Activated CD4-positive, alpha-beta memory T cell treated with anti-CD3 and anti-CD28 coated beads for 36 hours (primary cell): Measurements from ENCODE around the gene R3HDM4. TPM values are rescaled to one million over a fixed set of nuclear protein-coding genes. Genes with fewer than 3 reads are reported as not detected.
"Not testable (repeated sequence)": the region's sequence is repeated elsewhere in the genome, so short reads cannot be mapped to it uniquely, and the experiment has no call there.

Source experiments
- CTCF ChIA-PET: fragments of 350-600 bp; sonication (Branson Sonifier 250); formaldehyde crosslinking; loops from one replicate; lab custom pipeline; 2021; ENCODE audit warnings: antibody characterized with exemption, inconsistent platforms; lab: Charles Lee
- POLR2A ChIA-PET: fragments of 350-600 bp; sonication (Branson Sonifier 250); formaldehyde crosslinking; loops from one replicate; lab custom pipeline; 2021; ENCODE audit warnings: antibody characterized with exemption; lab: Charles Lee
- DNase-seq: peaks from one replicate; pipeline ENCODE4 v3.0.0-alpha.2; 2020
- H3K27ac Mint-ChIP-seq: one replicate; pipeline ENCODE4 v1.8.0; 2021; ENCODE audit warnings: mixed read lengths
- H3K27me3 Mint-ChIP-seq: one replicate; pipeline ENCODE4 v1.8.0; 2021; ENCODE audit warnings: mixed read lengths
- H3K36me3 Mint-ChIP-seq: one replicate; pipeline ENCODE4 v1.8.0; 2021; ENCODE audit warnings: mixed read lengths
- H3K4me1 Mint-ChIP-seq: one replicate; pipeline ENCODE4 v1.8.0; 2021; ENCODE audit warnings: low read depth, mixed read lengths
- H3K4me3 Mint-ChIP-seq: one replicate; pipeline ENCODE4 v1.8.0; 2021; ENCODE audit warnings: mild to moderate bottlenecking, mixed read lengths
- H3K9me3 Mint-ChIP-seq: one replicate; pipeline ENCODE4 v1.8.0; 2021; ENCODE audit warnings: mixed read lengths
- intact Hi-C: fragments of 100-400 bp; cut with micrococcal nuclease; formaldehyde crosslinking; loops from one replicate; pipeline ENCODE4 v1.15.1; 2023
- total RNA-seq, 2 experiments: library from RNA; stranded (reverse); gene quantifications; one replicate each; pipeline ENCODE4 v1.2.3, GENCODE V29; 2021

Gene R3HDM4
- total RNA-seq, 2 experiments from 2014 or later: 80.4 to 81.4 TPM

DNA sequence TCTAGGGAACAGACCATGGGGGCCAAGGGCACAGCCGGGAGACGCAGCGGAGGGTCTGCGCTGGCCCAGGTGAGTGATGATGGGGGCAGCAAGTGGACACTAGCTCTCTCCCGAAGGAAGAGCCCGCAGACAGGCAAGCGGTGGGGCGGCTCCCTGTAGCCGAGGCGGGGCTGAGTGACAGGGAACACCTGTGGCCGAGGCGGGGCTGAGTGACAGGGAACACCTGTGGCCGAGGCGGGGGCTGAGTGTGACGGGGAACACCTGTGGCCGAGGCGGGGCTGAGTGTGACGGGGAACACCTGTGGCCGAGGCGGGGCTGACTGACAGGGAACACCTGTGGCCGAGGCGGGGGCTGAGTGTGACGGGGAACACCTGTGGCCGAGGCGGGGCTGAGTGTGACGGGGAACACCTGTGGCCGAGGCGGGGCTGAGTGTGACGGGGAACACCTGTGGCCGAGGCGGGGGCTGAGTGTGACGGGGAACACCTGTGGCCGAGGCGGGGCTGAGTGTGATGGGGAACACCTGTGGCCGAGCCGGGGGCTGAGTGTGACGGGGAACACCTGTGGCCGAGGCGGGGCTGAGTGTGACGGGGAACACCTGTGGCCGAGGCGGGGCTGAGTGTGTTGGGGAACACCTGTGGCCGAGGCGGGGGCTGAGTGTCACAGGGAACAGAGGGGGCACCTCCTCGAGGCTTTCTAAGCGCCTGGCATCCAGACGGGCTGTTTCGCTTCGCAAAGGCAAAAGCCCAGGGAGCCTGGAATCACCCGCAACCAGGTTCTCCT lies 21.4 kb downstream of the R3HDM4 start:
- DNase-seq, H3K27me3 Mint-ChIP-seq, H3K9me3 Mint-ChIP-seq, CTCF ChIA-PET: not testable (repeated sequence)
- Mint-ChIP-seq H3K4me1 (peaks cover 11% of the 10 kb centered on the region), H3K36me3 (peaks cover 13% of the 10 kb centered on the region), H3K27ac (peak overlapping the region; percentile 18), H3K4me3 (peak overlapping the region; percentile 78)
- POLR2A ChIA-PET: interaction anchor here (2.0 kb wide), 1 partner anchor 17 kb away, joined by 7 read pairs; no protein-coding TSS in a partner anchor
- intact Hi-C loops: loop anchor here (2.0 kb wide), 1 partner anchor 19 kb away; no protein-coding TSS in a partner anchor

DNA sequence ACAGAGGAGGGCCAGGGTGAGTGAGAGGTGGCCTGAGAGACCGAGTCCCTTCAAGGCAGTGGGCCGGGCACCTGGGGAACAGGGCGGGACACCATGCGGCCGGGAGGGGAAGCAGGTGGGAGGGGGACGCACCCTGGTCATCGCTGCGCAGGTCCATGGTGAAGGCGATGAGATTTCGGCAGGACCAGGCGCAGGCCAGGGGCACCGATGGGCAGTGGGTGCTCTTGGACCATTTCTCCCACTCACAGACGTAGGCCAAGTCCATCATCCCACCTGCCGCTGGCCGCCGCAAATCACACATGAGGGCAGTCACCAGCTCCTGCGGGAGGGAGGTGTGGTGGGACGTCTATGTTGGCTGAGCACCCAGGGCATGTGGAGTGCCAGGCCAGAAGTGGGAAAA lies 22.2 kb downstream of the R3HDM4 start:
- Mint-ChIP-seq H3K4me3 (peak overlapping the region; percentile 52), H3K27me3 (peaks cover 3% of the 10 kb centered on the region), H3K27ac (no peak overlapping the region), H3K36me3 (peaks cover 11% of the 10 kb centered on the region), H3K4me1 (peaks cover 11% of the 10 kb centered on the region), H3K9me3 (no peaks in the 10 kb centered on the region)
- no peak for DNase-seq
- intact Hi-C loops: no loop called here
- ChIA-PET CTCF (no interaction called here), POLR2A (no interaction called here)

DNA sequence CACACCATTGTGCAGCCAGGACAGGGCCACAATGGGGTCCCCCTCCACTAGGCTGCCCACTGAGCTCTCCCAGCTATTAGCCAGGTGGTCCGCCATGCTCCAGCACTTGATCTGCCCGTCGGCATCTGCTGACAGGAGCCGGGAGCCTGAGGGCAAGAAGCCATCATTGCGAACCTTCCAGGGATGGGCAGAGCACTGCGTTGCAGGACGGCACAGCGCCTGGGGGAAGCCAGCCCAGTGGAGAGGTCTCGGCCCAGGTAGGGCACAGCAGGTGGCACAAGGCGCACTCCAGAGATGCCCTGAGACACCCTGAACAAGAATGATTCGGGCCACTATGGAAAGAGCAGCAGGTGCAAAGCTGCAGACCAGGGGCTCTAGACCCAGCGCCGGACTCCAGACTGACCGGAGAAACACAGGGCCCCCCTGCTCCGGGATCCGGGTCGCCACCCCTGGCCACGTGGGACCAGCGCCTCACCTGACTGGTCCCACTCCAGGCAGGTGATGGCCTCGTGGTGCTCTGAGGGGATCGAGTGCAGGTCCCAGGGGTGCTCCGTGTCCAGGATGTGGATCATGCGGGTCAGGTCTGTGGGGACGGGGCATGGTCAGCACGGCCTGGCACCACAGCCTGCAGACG lies 23.2 kb downstream of the R3HDM4 start:
- no peak for DNase-seq
- Mint-ChIP-seq H3K4me1 (peaks cover 11% of the 10 kb centered on the region), H3K4me3 (no peak overlapping the region), H3K36me3 (peaks cover 14% of the 10 kb centered on the region), H3K27ac (no peak overlapping the region), H3K27me3 (peaks cover 3% of the 10 kb centered on the region), H3K9me3 (no peaks in the 10 kb centered on the region)
- intact Hi-C loops: no loop called here
- ChIA-PET POLR2A (no interaction called here), CTCF (interaction anchor here (0.9 kb wide), 1 partner anchor 26 kb away, joined by 3 read pairs; no protein-coding TSS in a partner anchor)

DNA sequence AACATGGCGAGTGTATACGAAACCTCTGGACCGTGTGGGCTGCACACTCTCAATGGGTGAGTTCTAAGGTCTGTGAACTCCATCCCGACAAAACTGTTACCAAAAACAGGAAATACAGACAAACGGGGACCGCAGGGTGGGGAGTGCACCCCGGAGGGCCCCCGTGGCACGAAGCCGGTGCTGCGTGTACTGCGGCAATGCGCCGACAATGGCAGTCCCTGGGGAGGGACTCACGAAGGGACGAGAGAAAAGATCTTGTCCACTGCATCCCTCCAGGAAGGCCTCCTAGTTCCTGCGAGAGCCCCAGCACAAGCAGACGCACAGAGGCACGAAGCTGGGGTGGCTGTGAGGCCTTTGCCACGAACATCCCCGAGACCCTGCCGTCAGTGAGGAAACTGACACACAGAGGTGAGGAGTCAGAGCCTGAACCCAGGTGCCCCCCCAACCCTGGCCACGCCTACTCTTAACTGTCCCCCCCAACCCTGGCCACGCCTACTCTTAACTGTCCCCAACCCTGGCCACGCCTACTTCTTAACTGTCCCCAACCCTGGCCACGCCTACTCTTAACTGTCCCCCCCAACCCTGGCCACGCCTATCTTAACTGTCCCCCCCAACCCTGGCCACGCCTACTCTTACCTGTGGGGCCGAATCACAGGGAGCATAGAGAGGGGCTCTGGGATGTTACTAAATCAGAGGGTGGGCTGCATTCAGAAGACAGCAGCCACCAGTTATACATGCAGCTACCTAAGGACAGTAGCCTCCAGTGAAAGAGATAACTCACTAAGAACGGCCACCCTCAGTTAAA lies 24.2 kb downstream of the R3HDM4 start:
- H3K36me3 Mint-ChIP-seq: peaks cover 14% of the 10 kb centered on the region
- ChIA-PET CTCF (interaction anchor here (0.9 kb wide), 1 partner anchor 25 kb away, joined by 3 read pairs; no protein-coding TSS in a partner anchor), POLR2A (no interaction called here)
- peaks cover 11% of the 10 kb centered on the region for H3K4me1 Mint-ChIP-seq
- no peaks in the 10 kb centered on the region for H3K9me3 Mint-ChIP-seq
- H3K27ac Mint-ChIP-seq: no peak overlapping the region
- DNase-seq: no peak
- H3K27me3 Mint-ChIP-seq: peaks cover 3% of the 10 kb centered on the region
- intact Hi-C loops: no loop called here
- no peak overlapping the region for H3K4me3 Mint-ChIP-seq

DNA sequence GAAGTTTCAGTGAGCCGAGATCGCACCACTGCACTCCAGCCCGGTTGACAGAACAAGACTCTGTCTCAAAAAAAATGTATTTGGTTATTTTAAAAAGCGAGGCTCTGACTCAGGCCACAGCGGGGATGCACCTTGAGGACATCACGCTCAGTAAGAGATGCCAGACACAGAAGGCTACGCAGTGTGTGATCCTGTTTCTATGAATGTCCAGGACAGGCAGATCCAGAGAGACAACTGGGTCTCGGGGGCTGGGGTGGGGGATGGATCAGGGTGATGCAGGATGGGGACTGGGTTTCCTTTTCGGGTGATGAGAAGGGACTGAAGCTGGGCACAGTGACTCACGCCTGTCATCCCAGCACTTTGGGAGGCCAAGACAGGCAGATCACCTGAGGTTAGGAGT lies 25.4 kb downstream of the R3HDM4 start:
- POLR2A ChIA-PET: interaction anchor here (0.7 kb wide), 1 partner anchor 100 kb away, joined by 3 read pairs; no protein-coding TSS in a partner anchor
- no peaks in the 10 kb centered on the region for H3K9me3 Mint-ChIP-seq
- H3K27me3 Mint-ChIP-seq: no peaks in the 10 kb centered on the region
- H3K27ac Mint-ChIP-seq: no peak overlapping the region
- no peak overlapping the region for H3K4me3 Mint-ChIP-seq
- CTCF ChIA-PET: no interaction called here
- intact Hi-C loops: no loop called here
- peaks cover 3% of the 10 kb centered on the region for H3K4me1 Mint-ChIP-seq
- peaks cover 10% of the 10 kb centered on the region for H3K36me3 Mint-ChIP-seq
- DNase-seq: no peak

DNA sequence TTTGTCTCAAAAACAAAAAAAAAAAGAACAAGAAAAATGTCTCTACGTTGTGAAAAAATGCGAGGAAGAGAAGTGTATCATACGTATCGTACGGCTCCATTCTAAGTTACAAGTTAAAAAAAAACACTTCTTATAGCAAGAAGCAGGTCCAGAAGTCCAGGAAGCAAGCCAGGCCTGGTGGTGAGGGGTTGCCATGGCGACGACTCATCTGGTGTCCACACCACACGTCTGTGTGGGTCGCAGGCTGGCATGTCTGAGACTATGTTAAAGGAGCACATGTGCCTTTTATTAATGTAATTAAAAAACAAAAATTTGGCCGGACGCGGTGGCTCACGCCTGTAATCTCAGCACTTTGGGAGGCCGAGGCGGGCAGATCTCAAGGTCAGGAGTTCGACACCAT lies 25.9 kb downstream of the R3HDM4 start:
- Mint-ChIP-seq H3K4me1 (peaks cover 3% of the 10 kb centered on the region), H3K36me3 (peaks cover 10% of the 10 kb centered on the region), H3K27ac (no peak overlapping the region), H3K4me3 (no peak overlapping the region), H3K27me3 (no peaks in the 10 kb centered on the region), H3K9me3 (no peaks in the 10 kb centered on the region)
- no peak for DNase-seq
- intact Hi-C loops: no loop called here
- POLR2A ChIA-PET: interaction anchor here (0.7 kb wide), 1 partner anchor 100 kb away, joined by 3 read pairs; no protein-coding TSS in a partner anchor
- CTCF ChIA-PET: no interaction called here

DNA sequence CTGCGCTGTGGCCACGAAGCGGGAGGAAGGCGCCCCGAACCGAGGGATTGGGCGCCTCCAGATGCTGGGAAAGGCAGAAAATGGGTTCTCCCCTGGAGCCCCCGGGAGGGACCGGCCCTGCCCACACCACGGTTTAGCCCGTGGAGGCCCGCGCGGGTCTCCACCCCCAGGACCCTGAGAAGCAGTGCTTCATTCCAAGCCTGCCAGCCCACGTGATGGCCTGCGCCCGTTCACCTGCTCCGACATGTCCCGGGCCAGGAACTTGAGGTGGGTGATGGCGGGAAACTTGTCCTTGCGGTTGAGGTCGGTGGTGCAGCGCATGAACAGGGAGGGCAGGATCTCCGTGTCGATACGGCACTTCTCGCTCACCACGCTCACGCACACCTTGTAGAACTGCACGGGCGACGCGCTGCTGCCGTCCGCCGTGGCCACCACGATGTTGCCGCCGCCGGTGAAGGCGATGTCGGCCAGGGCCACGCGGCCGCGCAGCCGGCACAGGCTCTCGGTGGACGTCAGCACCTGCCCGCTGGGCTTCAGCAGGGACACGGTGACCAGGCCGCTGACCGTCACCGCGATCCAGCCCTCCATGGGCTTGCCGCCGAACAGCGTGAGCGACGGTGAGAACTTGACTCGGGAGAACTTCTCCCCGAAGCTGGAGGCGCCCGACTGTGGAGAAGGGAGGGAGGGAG lies 27.3 kb downstream of the R3HDM4 start:
- H3K4me3 Mint-ChIP-seq: no peak overlapping the region
- H3K4me1 Mint-ChIP-seq: no peaks in the 10 kb centered on the region
- no peaks in the 10 kb centered on the region for H3K9me3 Mint-ChIP-seq
- H3K36me3 Mint-ChIP-seq: peaks cover 12% of the 10 kb centered on the region
- no peak for DNase-seq
- H3K27me3 Mint-ChIP-seq: no peaks in the 10 kb centered on the region
- ChIA-PET CTCF (no interaction called here), POLR2A (no interaction called here)
- intact Hi-C loops: no loop called here
- no peak overlapping the region for H3K27ac Mint-ChIP-seq

DNA sequence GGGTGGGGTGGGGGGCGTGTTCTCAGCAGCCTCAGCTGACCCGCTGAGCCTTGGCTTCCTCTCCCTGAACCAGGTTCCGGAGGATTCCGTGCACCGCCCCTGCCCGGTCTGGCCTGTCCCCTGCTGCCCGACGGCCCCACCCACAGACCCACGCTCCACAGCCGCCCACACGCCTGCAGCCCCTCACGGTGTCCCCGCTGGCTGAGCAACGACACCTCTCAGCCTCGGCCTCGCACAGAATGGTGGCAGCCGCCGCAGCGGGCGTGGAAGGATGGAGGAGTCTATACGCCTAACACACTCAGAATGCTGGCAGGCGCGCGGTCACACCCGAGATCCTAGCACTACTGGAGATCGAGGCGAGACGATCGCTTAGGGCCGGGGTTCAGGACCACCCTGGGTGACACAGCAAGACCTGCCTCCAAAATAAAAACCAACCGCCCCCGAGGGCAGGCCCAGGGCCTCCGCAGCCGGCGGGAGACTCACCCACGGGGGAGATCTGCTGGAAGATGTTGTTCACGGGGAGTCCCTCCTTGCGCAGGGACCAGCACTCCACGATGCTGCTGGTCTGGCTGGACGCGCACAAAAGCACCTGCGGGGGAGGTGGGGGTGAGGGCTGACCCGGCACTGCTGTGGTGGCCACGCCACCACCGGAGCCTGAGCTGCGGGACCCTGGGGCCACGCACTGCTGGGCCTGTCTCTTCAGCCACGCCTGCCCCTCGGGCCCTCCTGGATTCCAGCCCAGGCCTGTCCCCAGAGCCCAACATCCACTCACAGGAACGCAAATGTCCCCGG lies 28.4 kb downstream of the R3HDM4 start:
- intact Hi-C loops: no loop called here
- ChIA-PET POLR2A (no interaction called here), CTCF (no interaction called here)

DNA sequence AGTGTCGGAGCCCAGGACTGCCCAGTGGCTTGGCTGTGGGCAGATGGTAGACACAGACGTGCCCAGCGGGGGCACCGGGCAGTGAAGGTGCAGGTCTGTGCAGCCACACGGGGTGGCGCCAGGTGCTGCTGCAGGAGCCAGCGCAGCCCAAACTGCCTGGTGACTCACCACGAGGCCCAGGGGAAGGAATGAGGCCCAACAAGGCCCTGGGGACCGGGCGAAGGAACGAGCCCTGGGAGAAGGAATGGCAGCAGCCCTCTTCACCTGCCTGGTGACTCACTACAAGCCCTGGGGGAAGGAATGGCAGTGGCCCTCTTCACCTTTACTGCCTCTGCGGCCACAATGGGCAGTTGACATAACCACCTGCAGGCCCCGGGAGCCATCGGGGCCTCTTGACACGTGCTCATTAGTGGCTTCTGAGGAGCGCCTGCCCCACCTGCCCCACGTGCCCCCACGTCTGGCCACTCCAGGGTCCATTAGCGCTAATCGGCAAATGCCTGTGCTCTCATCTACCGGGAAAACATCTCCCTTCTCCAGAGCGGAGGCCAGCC lies 29.3 kb downstream of the R3HDM4 start:
- ChIA-PET CTCF (no interaction called here), POLR2A (no interaction called here)
- no peak overlapping the region for H3K27ac Mint-ChIP-seq
- no peak for DNase-seq
- peaks cover 8% of the 10 kb centered on the region for H3K36me3 Mint-ChIP-seq
- intact Hi-C loops: no loop called here
- no peak overlapping the region for H3K4me3 Mint-ChIP-seq
- no peaks in the 10 kb centered on the region for H3K4me1 Mint-ChIP-seq
- no peaks in the 10 kb centered on the region for H3K27me3 Mint-ChIP-seq
- H3K9me3 Mint-ChIP-seq: no peaks in the 10 kb centered on the region

More for the DNA sequence above, 28.4 kb downstream of the R3HDM4 start:
- DNase-seq: no peak
- Mint-ChIP-seq H3K27me3 (no peaks in the 10 kb centered on the region), H3K4me3 (no peak overlapping the region), H3K9me3 (no peaks in the 10 kb centered on the region), H3K36me3 (peaks cover 12% of the 10 kb centered on the region), H3K27ac (no peak overlapping the region), H3K4me1 (no peaks in the 10 kb centered on the region)

DNA sequence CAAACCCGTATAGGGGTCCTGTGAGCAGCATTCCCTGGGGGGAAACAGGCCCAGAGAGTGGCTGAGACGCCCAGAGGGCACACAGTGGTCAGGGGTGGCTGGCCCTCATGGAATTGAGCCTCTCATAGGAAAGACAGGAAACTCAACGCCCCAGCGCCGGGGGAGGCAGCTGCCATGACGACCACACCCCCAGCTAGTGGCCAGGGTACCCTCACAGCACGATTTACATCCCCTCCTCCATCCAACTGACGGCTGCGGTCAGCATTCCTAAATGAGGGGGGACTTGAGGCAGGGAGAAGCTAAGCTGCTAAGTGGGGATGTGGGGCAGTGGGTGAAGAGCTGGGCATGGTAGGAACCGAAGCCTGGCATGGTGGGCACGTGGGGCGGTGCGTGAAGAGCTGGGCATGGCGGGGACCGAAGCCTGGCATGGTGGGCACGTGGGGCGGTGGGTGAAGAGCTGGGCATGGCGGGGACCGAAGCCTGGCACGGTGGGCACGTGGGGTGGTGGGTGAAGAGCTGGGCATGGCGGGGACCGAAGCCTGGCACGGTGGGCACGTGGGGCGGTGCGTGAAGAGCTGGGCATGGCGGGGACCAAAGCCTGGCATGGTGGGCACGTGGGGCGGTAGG lies 30.0 kb downstream of the R3HDM4 start:
- no peak for DNase-seq
- H3K27ac Mint-ChIP-seq: no peak overlapping the region
- peaks cover 8% of the 10 kb centered on the region for H3K36me3 Mint-ChIP-seq
- ChIA-PET POLR2A (no interaction called here), CTCF (no interaction called here)
- intact Hi-C loops: no loop called here
- H3K9me3 Mint-ChIP-seq: no peaks in the 10 kb centered on the region
- no peaks in the 10 kb centered on the region for H3K4me1 Mint-ChIP-seq
- no peak overlapping the region for H3K4me3 Mint-ChIP-seq
- no peaks in the 10 kb centered on the region for H3K27me3 Mint-ChIP-seq
